K562 (cell line): ENCODE measurements around the gene RALB. TPM values are rescaled to one million over a fixed set of nuclear protein-coding genes. Genes with fewer than 3 reads are reported as not detected.

Source experiments
- ATAC-seq: fragments of 200-7000 bp; cut with Tn5 transposase; 3 replicates; pipeline ENCODE4 v1.9.1; 2020; ENCODE audit warnings: moderate library complexity
- BruUV-seq: library from RNA; stranded (reverse); fragments of 400-500 nt; replicated peaks from 2 replicates; lab custom pipeline; 2021; lab: Mats Ljungman, UMichigan
- CTCF ChIA-PET: fragments of 300-600 bp; formaldehyde crosslinking; extraction: SDS; loops from one replicate; lab custom pipeline; 2021; ENCODE audit warnings: low intra/inter-chr PET ratio; lab: Yijun Ruan, JAX
- POLR2A ChIA-PET: fragments of 300-600, 350-650 bp; sonication (Branson Sonifier 250); formaldehyde crosslinking; extraction: SDS; loops from one replicate; lab custom pipeline; 2021; ENCODE audit warnings: antibody characterized with exemption, inconsistent platforms; lab: Yijun Ruan, JAX
- DNase-seq, 4 experiments: peaks; one replicate each; pipeline versions ENCODE4 v3.0.0 to v3.0.0-alpha.2; 2011 to 2018; ENCODE audit warnings: low spot score in 3 of 4, mixed read lengths in 3 of 4; ENCODE audit errors: extremely low read depth in 1 of 4
- FAIRE-seq: peaks from 2 replicates; lab custom pipeline; 2011; peaks lifted over from hg19 to GRCh38; lab: Jason Lieb, UNC
- H2AFZ ChIP-seq: 2 replicates; pipeline ENCODE4 v1.6.0; 2011; ENCODE audit warnings: low read depth, low read length, control low read depth, inconsistent platforms
- H3K27ac ChIP-seq: fragments of 200-600 bp; 3 replicates; pipeline ENCODE4 v1.8.0; 2011; ENCODE audit warnings: low read depth, mild to moderate bottlenecking, control low read depth, inconsistent platforms, low read length, moderate library complexity, mixed read lengths; ENCODE audit errors: extremely low read depth
- H3K27me3 ChIP-seq, 2 experiments: fragments of 300-600 bp in 1 of 2; 2 replicates in 1 of 2; 3 replicates in 1 of 2; pipeline versions ENCODE4 v1.6.0 to v1.8.0; 2011; ENCODE audit warnings: inconsistent platforms in 2 of 2, low read length in 2 of 2, mild to moderate bottlenecking in 1 of 2, mixed read lengths in 1 of 2, moderate library complexity in 1 of 2; ENCODE audit not compliant: control insufficient read depth in 2 of 2, insufficient read depth in 2 of 2
- H3K36me3 ChIP-seq: fragments of 300-600 bp; 3 replicates; pipeline ENCODE4 v1.8.0; 2011; ENCODE audit warnings: mild to moderate bottlenecking, low read length, inconsistent platforms; ENCODE audit not compliant: control insufficient read depth, insufficient read depth
- H3K4me1 ChIP-seq, 2 experiments: fragments of 200-600 bp in 1 of 2; replicated peaks in 1 of 2; 2 replicates in 1 of 2; 3 replicates in 1 of 2; pipeline versions ENCODE4 v1.5.1 to v1.8.0; 2011; ENCODE audit warnings: inconsistent platforms in 2 of 2, low read length in 2 of 2, mild to moderate bottlenecking in 1 of 2, mixed read lengths in 1 of 2, moderate library complexity in 1 of 2; ENCODE audit not compliant: control insufficient read depth in 2 of 2, insufficient read depth in 2 of 2
- H3K4me2 ChIP-seq: 2 replicates; pipeline ENCODE4 v1.6.1; 2011; ENCODE audit warnings: low read length, control low read depth, inconsistent platforms, mixed read lengths; ENCODE audit not compliant: insufficient read depth
- H3K4me3 ChIP-seq: fragments of 200-600 bp; sonication (generic), shearing (Covaris generic); 2 replicates; pipeline ENCODE4 v1.5.1; 2016; ENCODE audit warnings: control low read depth, inconsistent platforms
- H3K79me2 ChIP-seq: fragments of 200-600 bp; 3 replicates; pipeline ENCODE4 v1.8.0; 2011; ENCODE audit warnings: low read length, inconsistent platforms; ENCODE audit not compliant: control insufficient read depth, insufficient read depth
- H3K9ac ChIP-seq, 2 experiments: 2 replicates each; pipeline versions ENCODE4 v1.6.0 to v1.6.1; 2011; ENCODE audit warnings: low read depth in 2 of 2, low read length in 2 of 2, control low read depth in 1 of 2, inconsistent platforms in 1 of 2, mild to moderate bottlenecking in 1 of 2, mixed read lengths in 1 of 2; ENCODE audit not compliant: insufficient read depth in 1 of 2
- H3K9me1 ChIP-seq: one replicate; pipeline ENCODE4 v1.6.0; 2011; ENCODE audit warnings: inconsistent platforms, mild to moderate bottlenecking, low read length, moderate library complexity; ENCODE audit not compliant: control insufficient read depth, insufficient read depth
- H3K9me3 ChIP-seq: replicated peaks from 2 replicates; pipeline ENCODE4 v1.5.1; 2011; ENCODE audit warnings: low read depth, low read length, inconsistent platforms; ENCODE audit not compliant: control insufficient read depth, insufficient read depth
- H4K20me1 ChIP-seq: replicated peaks from 2 replicates; pipeline ENCODE4 v1.6.1; 2011; ENCODE audit warnings: low read length, inconsistent platforms, mixed read lengths; ENCODE audit not compliant: control insufficient read depth, insufficient read depth
- GTF3C2 ChIP-seq: IDR thresholded peaks from 3 replicates; pipeline ENCODE4 v1.6.1; 2011; ENCODE audit warnings: borderline replicate concordance, mild to moderate bottlenecking, moderate library complexity; ENCODE audit not compliant: insufficient read length; ENCODE audit errors: extremely low read depth
- HMGN3 ChIP-seq: IDR thresholded peaks from 2 replicates; pipeline ENCODE4 v1.6.1; 2011; ENCODE audit warnings: borderline replicate concordance, low read depth, mild to moderate bottlenecking, mixed read lengths, low read length; ENCODE audit not compliant: insufficient read length; ENCODE audit errors: extremely low read depth
- PBX2 ChIP-seq, 2 experiments: IDR thresholded peaks in 1 of 2; conservative IDR thresholded peaks in 1 of 2; 2 replicates each; pipeline ENCODE4 v1.6.1; 2016; ENCODE audit warnings: low read depth in 2 of 2, mild to moderate bottlenecking in 1 of 2, missing compliant biosample characterization in 1 of 2, missing genetic modification characterization in 1 of 2, moderate library complexity in 1 of 2
- PURB ChIP-seq: sonication (generic); formaldehyde crosslinking; IDR thresholded peaks from 2 replicates; pipeline ENCODE4 v1.9.0; 2021; ENCODE audit warnings: low read depth, mild to moderate bottlenecking, missing genetic modification reagents
- ZKSCAN1 ChIP-seq: fragments of 150-350 bp; IDR thresholded peaks from 2 replicates; pipeline ENCODE4 v1.6.1; 2016; ENCODE audit warnings: low read depth, low read length
- ZNF644 ChIP-seq: fragments of 200-800 bp; sonication (Bioruptor generic); IDR thresholded peaks from 2 replicates; pipeline ENCODE4 v1.6.1; 2016; ENCODE audit warnings: low read depth, missing genetic modification characterization, missing compliant biosample characterization
- WGBS: fragments of 100-300 bp; shearing (Covaris generic); methylation state at CpG from one replicate; pipeline ENCODE4 v1.1.6; 2016; ENCODE audit warnings: low coverage, mixed read lengths; ENCODE audit not compliant: insufficient coverage; ENCODE audit errors: missing lambda C conversion rate; 5-methylcytosine and 5-hydroxymethylcytosine counted together
- in situ Hi-C: fragments of 300-500 bp; cut with MboI; formaldehyde crosslinking; loops from 4 replicates; pipeline ENCODE4 v1.15.0; 2018; ENCODE audit warnings: inconsistent platforms, mixed read lengths
- intact Hi-C: fragments of 100-400 bp; cut with micrococcal nuclease; formaldehyde crosslinking; loops from 2 replicates; pipeline ENCODE4 v1.14.2; 2022
- polyA plus RNA-seq, 8 experiments: library from polyadenylated mRNA; depleted of rRNA in 4 of 8; stranded (reverse) in 5 of 8; unstranded in 3 of 8; fragments of >200 nt; fragmentation: Nextera tagmentation in 2 of 8; fragmentation: Illumina TruSeq in 1 of 8; extraction: Ambion mirVana in 2 of 8; extraction: Trizol in 1 of 8; gene quantifications; 2 replicates each; pipeline versions ENCODE4 v1.2.1 to v1.2.3, GENCODE V29; 2011 to 2014; ENCODE audit warnings: inconsistent platforms in 1 of 8, missing spikeins in 1 of 8
- total RNA-seq, 7 experiments: library from RNA; depleted of rRNA in 6 of 7; stranded (reverse); fragments of >200 nt in 6 of 7; fragmentation: Illumina TruSeq in 2 of 7; extraction: Trizol in 2 of 7; gene quantifications; 2 replicates each; pipeline versions ENCODE4 v1.2.1 to v1.2.3, GENCODE V29; 2011 to 2021; ENCODE audit warnings: low replicate concordance in 1 of 7
- TF ChIP-seq, protein P1 (sequence below): IDR thresholded peaks from 3 replicates; pipeline ENCODE4 v1.6.1; 2011; ENCODE audit warnings: borderline replicate concordance, mild to moderate bottlenecking; ENCODE audit not compliant: insufficient read length, insufficient read depth

The RALB gene
- total and polyA plus RNA-seq, 9 of the 15 experiments (the other 6 are each of a cell fraction or from before 2014, with no cell fraction given), result 14.8 to 65.6 (median 38.4) TPM

DNA sequence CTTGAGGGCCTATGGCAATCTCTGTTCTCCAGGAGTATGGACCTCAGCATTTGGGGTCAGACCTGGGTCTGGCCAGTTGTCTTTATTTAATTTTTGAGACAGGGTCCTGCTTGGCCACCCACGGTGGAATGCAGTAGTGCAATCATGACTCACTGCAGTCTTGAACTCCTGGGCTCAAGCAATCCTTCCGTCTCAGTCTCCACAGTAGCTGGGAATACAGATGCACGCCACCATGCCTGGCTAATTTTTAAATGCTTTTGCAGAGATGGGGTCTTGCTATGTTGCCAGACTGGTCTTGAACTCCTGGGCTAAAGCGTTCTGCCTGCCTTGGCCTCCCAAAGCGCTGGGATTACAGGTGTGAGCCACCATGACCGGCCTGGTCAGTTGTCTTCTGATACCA is 46.9 kb downstream of the RALB start:
- ChIA-PET CTCF (no interaction called here), POLR2A (interaction anchor here (1.4 kb wide), 1 partner anchor 14 kb away, joined by 3 read pairs; no protein-coding TSS in a partner anchor)
- peaks cover 0 to 8% of the 10 kb centered on the region in 2 experiments; a peak in 1 of 5 replicates for H3K27me3 ChIP-seq
- H4K20me1 ChIP-seq, result no peaks in the 10 kb centered on the region; the same call in 1 of the 2 replicates
- no peak overlapping the region for H3K9ac ChIP-seq
- TF ChIP-seq HMGN3, result no peak
- no peak for TF ChIP-seq PURB (CRISPR knock-in tag)
- TF ChIP-seq ZNF644 (tag), result no peak
- TF ChIP-seq ZKSCAN1, result no peak
- no peak for TF ChIP-seq PBX2 (CRISPR knock-in tag; IDR thresholded peaks at IDR 0.05; ENCODE audit: low read depth)
- no peak for TF ChIP-seq PBX2 (tag; conservative IDR thresholded peaks at IDR 0.05; ENCODE audit: low read depth)
- TF ChIP-seq, protein P1, sequence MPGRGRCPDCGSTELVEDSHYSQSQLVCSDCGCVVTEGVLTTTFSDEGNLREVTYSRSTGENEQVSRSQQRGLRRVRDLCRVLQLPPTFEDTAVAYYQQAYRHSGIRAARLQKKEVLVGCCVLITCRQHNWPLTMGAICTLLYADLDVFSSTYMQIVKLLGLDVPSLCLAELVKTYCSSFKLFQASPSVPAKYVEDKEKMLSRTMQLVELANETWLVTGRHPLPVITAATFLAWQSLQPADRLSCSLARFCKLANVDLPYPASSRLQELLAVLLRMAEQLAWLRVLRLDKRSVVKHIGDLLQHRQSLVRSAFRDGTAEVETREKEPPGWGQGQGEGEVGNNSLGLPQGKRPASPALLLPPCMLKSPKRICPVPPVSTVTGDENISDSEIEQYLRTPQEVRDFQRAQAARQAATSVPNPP, result no peak
- TF ChIP-seq GTF3C2, result no peak
- no peak overlapping the region for H3K4me3 ChIP-seq
- ATAC-seq (no peak), DNase-seq (no peak), FAIRE-seq (no peak)
- BruUV-seq, result no TSS peak
- H3K9me1 ChIP-seq, result no peaks in the 10 kb centered on the region
- no peak overlapping the region for H2AFZ ChIP-seq
- H3K4me2 ChIP-seq, result no peak overlapping the region
- in situ Hi-C loops (no loop called here), intact Hi-C loops (no loop called here)
- peaks cover 12% of the 10 kb centered on the region; the same call in 1 of the 3 replicates for H3K36me3 ChIP-seq
- H3K9me3 ChIP-seq, result no peaks in the 10 kb centered on the region
- H3K4me1 ChIP-seq, result peaks cover 3 to 9% of the 10 kb centered on the region in 2 experiments; a peak in 4 of 5 replicates
- no peak overlapping the region for H3K27ac ChIP-seq
- no peaks in the 10 kb centered on the region for H3K79me2 ChIP-seq
- 84% methylated on average over 6 of the region's 6 CpGs for WGBS
